GM12873 (cell line): ENCODE data around the gene NDC80.

Experiments
- TF ChIP-seq, protein P1 (sequence below): IDR thresholded peaks from 2 replicates; pipeline ENCODE4 v1.5.1; 2012; ENCODE audit warnings: low read depth, mild to moderate bottlenecking, moderate library complexity, low read length, control low read depth; ENCODE audit not compliant: insufficient read depth; ENCODE audit errors: missing control alignments

Gene NDC80

DNA sequence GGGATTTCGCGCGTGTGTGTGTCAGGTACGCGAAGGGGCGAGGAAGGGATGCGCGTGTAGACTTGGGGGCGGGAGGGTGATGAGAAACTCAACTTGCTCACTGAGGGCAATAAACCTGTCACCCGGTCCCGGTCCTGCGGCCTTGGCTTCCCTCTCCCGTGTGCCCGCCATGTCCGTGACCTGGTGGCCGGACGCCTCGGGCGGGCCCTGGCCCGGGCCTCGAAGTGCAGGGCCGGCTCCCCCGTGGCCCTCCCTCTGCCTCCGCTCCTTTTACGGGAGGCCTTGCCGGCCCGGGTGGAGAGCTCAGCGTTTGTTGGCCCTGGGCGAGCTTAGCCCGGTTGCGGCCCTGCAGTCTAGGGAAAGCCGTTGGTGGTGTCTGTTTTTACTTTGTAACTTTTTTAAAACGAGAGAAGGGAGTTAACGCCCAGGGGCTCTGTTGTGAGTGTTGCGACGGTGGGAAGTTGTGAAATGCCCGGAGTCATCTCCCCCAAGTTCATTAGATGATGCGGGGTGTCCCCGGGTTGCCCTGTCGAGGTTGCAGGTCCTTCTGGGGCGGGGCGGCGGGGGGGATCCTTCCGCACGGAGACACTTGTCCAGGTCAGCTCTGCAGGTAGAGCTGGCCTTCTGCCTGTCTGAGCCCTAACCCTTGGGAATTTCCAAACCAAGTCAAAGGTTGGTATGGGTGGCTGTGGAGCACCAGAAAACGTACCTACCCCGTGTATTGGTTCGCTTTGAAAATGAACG is 85.1 kb downstream of the NDC80 start:
- TF ChIP-seq, protein P1, sequence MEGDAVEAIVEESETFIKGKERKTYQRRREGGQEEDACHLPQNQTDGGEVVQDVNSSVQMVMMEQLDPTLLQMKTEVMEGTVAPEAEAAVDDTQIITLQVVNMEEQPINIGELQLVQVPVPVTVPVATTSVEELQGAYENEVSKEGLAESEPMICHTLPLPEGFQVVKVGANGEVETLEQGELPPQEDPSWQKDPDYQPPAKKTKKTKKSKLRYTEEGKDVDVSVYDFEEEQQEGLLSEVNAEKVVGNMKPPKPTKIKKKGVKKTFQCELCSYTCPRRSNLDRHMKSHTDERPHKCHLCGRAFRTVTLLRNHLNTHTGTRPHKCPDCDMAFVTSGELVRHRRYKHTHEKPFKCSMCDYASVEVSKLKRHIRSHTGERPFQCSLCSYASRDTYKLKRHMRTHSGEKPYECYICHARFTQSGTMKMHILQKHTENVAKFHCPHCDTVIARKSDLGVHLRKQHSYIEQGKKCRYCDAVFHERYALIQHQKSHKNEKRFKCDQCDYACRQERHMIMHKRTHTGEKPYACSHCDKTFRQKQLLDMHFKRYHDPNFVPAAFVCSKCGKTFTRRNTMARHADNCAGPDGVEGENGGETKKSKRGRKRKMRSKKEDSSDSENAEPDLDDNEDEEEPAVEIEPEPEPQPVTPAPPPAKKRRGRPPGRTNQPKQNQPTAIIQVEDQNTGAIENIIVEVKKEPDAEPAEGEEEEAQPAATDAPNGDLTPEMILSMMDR, result no peak

DNA sequence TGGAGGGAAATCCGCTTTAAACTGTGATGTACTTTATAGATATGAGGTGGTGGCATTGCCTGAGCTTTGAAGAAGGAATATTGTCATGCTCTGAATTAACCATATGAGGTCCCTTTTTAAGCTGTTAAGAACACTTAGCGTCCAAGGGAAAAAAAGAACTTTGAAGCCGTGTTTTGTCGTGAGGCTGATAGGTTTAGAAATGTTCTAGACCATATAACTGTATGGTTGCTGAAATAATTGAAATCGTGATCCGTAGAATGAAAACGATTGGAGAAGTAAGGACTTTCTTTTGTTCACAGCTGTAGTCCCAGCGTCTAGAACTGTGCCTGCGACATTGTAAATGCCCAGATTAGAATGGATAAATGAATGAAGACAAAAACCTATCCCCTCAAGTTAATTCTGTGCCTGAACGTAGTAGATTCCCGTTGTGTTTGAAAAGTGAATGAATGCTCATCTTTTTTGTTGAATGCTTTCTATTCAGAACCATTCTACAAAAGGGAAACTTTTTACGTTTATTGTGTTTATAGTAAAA is 85.7 kb downstream of the NDC80 start:
- TF ChIP-seq, protein P1, result no peak

DNA sequence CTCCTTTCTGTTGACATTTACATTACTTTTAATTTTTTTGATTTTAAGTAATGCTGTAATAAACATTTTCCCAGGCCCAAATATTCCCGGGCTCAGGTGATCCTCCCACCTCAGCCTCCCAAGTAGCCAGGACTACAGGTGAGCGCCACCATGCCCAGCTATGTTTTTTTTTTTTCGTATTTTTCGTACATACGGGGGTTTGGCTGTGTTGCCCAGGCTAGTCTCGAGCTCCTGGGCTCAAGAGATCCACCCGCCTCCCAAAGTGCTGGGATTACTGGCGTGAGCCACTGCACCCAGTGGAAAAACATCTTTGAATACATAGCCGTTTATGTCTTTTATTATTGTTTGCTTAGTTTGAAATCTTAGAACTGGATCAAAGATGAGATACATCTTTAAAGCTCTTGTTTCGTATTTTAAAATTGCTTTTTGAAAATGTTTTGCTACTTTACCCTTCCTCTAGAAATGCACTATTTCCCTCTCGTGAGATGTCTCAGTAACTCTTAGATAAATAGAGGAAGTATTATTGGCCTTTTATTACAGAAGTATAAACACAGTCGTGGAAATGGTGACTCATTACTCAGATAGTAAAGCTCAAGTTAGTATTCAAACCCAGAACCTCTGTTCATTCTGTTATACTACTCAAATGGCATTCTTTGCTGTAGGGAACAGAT is 86.6 kb downstream of the NDC80 start:
- TF ChIP-seq, protein P1, result no peak

DNA sequence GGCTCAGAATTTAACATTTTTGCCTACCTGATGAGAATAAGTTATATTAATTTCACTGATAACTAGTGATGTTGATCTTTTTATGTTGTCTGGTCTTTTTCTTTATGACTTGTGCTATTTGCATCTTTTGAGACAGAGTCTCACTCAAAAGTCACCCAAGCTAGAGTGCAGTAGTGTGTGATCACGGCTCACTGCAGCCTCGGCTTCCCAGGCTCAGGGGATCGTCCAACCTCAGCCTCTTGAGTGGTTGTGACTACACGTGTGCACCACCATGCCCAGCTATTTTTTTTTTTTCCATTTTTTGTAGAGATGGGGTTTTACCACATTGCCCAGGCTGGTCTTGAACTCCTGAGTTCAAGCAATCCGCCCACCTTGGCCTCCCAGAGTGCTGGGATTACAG is 91.6 kb downstream of the NDC80 start:
- TF ChIP-seq, protein P1, result no peak
